Coronary artery (tissue), 2 donors: ENCODE data around the gene PIK3AP1.
A peak's percentile ranks its signal among the peaks of the same experiment; 100 is the strongest.

Experiments used
- DNase-seq: peaks from one replicate; pipeline ENCODE4 v3.0.0-alpha.2; 2017; ENCODE audit warnings: low spot score
- H3K27ac ChIP-seq, 2 donors: fragments of 200-600 bp; sonication (generic); one replicate each; pipeline ENCODE4 v1.5.1; 2016 to 2019
- H3K4me3 ChIP-seq: fragments of 200-600 bp; sonication (generic); 2 replicates; pipeline ENCODE4 v1.5.1; 2016; ENCODE audit warnings: mild to moderate bottlenecking, moderate library complexity
- TF ChIP-seq, protein P1 (sequence below): fragments of 200-600 bp; sonication (generic); IDR thresholded peaks from one replicate; pipeline ENCODE4 v1.5.1; 2019; ENCODE audit warnings: antibody characterized with exemption

PIK3AP1 gene, protein sequence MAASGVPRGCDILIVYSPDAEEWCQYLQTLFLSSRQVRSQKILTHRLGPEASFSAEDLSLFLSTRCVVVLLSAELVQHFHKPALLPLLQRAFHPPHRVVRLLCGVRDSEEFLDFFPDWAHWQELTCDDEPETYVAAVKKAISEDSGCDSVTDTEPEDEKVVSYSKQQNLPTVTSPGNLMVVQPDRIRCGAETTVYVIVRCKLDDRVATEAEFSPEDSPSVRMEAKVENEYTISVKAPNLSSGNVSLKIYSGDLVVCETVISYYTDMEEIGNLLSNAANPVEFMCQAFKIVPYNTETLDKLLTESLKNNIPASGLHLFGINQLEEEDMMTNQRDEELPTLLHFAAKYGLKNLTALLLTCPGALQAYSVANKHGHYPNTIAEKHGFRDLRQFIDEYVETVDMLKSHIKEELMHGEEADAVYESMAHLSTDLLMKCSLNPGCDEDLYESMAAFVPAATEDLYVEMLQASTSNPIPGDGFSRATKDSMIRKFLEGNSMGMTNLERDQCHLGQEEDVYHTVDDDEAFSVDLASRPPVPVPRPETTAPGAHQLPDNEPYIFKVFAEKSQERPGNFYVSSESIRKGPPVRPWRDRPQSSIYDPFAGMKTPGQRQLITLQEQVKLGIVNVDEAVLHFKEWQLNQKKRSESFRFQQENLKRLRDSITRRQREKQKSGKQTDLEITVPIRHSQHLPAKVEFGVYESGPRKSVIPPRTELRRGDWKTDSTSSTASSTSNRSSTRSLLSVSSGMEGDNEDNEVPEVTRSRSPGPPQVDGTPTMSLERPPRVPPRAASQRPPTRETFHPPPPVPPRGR

DNA sequence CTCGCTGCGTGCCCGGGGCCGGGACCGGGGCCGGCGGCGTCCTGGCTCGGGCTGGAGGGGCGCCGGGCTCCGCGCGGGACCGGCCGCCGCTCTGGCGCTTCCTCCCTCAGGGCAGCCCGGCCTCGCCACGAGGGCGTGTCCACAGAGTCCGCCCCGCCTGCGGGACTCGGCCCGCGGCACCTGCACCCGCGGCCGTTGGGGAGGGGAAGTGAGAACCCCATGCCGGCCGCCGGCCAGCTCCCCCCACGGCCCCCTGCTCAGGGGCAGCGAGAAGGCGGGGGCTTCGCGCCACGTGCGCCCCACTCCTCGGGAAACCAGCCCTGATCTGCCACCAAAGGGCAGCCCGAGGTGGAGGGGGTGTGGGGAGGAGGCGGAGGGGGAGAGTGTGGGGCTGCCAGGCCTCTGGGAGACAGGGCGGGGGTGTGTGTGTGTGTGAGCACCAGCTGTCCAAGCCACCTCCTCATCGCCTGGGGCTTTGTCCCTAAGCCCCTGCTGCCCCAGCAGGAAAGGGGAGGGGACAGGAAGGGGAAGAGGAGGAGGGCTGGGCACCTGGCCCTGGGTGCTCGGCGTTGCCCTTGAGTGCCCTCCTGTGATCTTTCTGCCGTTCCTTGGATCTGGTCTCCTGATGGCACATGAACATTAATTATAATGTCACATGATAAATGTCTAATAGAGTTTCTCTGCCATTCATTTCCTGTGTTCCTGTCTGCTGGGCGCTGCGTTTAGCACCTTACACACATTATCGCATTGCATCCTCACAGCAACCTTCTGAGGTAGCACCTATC lies at the start of gene PIK3AP1:
Gene PIK3AP1 (minus strand): TSS at position 93 of the 785 bp plus-strand sequence. CDS start 120 bp downstream, outside the sequence.
- H3K4me3 ChIP-seq = peak within 1 kb of the TSS; percentile 76
- H3K27ac ChIP-seq = peak within 1 kb of the TSS in 1 of 2 donors; percentile 72
- TF ChIP-seq, protein P1, sequence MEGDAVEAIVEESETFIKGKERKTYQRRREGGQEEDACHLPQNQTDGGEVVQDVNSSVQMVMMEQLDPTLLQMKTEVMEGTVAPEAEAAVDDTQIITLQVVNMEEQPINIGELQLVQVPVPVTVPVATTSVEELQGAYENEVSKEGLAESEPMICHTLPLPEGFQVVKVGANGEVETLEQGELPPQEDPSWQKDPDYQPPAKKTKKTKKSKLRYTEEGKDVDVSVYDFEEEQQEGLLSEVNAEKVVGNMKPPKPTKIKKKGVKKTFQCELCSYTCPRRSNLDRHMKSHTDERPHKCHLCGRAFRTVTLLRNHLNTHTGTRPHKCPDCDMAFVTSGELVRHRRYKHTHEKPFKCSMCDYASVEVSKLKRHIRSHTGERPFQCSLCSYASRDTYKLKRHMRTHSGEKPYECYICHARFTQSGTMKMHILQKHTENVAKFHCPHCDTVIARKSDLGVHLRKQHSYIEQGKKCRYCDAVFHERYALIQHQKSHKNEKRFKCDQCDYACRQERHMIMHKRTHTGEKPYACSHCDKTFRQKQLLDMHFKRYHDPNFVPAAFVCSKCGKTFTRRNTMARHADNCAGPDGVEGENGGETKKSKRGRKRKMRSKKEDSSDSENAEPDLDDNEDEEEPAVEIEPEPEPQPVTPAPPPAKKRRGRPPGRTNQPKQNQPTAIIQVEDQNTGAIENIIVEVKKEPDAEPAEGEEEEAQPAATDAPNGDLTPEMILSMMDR = no peak
- peak; percentile 74 for DNase-seq

DNA sequence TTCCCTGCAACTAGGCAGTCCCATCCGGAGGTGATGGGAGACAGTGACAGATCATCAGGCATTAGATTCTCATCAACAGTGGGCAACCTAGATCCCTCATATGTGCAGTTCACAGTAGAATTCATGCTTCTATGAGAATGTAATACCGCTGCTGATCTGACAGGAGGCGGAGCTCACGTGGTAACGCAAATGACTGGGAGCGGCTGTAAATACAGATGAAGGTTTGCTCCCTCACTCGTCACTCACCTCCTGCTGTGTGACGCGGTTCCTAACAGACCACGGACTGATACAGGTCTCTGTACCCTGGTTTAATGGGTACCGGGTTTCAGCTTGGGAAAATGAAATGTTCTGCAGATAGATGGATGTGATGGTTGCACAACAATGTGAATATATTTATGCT lies 47.8 kb upstream of the PIK3AP1 start:
- H3K4me3 ChIP-seq = no peak overlapping the region
- DNase-seq = no peak
- no peak overlapping the region for H3K27ac ChIP-seq
- TF ChIP-seq, protein P1 = no peak

DNA sequence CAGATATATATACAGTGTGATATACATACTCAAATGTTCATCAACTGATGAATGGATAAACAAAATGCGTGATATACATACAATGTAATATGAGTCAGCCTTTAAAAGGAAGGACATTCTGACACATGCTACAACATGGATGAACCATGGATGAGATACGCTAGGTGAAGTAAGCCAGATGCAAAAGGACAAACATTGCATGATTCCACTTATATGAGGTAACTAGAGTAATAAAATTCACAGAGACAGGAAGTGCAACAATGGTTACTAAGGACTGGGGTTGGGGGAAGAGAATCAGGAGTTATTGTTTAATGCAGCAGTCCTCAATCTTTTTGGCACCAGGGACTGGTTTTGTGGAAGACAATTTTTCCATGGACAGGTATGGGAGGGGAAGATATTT lies 47.3 kb upstream of the PIK3AP1 start:
- TF ChIP-seq, protein P1 = no peak
- no peak overlapping the region for H3K4me3 ChIP-seq
- no peak overlapping the region for H3K27ac ChIP-seq
- DNase-seq = no peak

DNA sequence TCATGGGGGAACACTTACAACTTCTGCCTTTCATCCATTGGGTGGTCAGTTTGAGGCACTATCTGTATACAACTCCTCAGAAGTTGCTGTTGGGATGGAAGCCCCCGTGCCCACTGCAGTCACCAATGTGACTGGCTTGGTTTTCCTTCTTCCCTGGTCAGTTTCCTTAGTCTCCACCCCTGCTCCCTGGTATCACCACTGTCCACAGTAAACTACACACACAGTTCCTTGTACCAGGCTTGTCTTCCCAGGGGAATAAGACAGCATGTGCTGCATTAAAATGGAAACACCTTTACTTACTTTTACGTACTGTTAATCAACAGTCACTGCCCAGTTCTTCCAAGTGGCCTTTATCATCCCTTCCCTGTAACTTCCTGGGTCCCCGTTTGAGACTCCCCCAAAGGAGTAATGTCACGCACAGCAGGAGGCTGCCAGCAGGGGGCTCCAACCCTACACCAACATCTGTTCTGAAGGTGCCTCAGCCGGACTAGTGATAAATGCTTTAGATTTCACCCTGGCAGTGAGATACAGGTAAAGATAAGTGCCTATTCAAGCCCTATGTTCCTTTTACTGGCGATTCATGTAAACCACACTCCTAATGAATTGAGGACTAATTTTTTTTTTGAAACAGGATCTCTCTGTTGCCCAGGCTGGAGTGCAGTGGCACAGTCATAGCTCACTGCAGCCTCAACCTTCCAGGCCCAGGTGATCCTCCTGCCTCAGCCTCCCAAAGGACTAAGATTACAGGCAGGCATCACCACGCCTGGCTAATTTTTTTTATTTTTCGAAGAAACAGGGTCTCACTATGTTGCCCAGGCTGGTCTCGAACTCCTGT lies 45.3 kb upstream of the PIK3AP1 start:
- H3K4me3 ChIP-seq = no peak overlapping the region
- TF ChIP-seq, protein P1 = peak; percentile 67
- no peak overlapping the region for H3K27ac ChIP-seq
- no peak for DNase-seq

DNA sequence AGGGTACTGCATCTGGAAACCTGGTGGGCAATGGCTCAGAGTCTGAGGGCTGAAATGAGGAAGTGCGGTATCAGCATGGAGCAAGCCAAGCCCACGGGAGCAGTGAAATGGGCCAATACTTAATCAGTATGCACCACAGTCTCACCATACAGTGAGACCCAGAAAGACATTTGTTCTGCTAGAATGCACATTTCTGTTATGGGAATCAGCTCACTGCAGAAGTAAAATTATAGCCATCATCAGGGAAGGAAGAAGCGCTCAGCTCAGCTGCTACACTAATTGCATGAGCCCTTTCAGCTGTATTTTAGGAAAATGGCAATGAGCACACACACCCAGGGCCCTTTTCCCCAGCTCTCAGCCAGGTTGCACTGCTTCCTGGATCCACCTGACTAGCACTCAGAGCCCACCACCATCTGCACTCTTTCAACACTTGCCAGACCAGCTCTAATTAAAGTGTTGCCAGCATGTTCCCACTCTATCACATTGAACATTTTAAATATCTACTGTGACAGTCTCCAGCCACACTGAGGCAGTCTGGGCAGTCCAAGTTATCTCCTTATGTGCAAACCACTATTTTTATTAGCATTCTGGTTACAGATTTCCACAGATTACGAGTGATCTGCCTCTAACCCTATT lies 44.2 kb upstream of the PIK3AP1 start:
- Histone ChIP-seq H3K27ac (no peak overlapping the region), H3K4me3 (no peak overlapping the region)
- DNase-seq = no peak
- TF ChIP-seq, protein P1 = no peak

DNA sequence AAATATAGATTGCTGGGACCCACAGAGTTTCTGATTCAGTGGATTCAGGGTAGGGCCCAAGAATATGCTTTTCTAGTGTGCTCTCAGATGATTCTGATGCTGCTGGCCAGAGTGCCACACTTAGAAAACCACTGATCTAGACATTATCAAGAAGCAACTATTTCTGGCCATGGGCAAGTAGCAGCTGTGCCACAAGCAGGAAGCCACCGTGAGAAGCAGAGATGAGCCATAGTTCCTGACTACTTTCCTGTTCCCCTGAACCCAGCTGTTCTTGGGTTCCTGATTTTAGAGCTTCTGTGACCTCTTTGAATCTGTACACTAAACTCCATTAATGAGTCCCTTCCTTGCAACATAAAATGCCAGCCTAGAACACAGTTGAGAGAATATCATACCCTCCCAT lies 38.1 kb upstream of the PIK3AP1 start:
- H3K4me3 ChIP-seq = no peak overlapping the region
- H3K27ac ChIP-seq = no peak overlapping the region
- DNase-seq = no peak
- TF ChIP-seq, protein P1 = no peak
